Eye (tissue), 1 donor: ENCODE measurements around the gene NINL.
A peak's percentile ranks its signal among the peaks of the same experiment; 100 is the strongest.
"Not testable (repeated sequence)": the region's sequence is repeated elsewhere in the genome, so short reads cannot be mapped to it uniquely, and the experiment has no call there.

ENCODE experiments used
- DNase-seq: peaks from one replicate; pipeline ENCODE4 v3.0.0-alpha.2; 2015

Gene NINL

DNA sequence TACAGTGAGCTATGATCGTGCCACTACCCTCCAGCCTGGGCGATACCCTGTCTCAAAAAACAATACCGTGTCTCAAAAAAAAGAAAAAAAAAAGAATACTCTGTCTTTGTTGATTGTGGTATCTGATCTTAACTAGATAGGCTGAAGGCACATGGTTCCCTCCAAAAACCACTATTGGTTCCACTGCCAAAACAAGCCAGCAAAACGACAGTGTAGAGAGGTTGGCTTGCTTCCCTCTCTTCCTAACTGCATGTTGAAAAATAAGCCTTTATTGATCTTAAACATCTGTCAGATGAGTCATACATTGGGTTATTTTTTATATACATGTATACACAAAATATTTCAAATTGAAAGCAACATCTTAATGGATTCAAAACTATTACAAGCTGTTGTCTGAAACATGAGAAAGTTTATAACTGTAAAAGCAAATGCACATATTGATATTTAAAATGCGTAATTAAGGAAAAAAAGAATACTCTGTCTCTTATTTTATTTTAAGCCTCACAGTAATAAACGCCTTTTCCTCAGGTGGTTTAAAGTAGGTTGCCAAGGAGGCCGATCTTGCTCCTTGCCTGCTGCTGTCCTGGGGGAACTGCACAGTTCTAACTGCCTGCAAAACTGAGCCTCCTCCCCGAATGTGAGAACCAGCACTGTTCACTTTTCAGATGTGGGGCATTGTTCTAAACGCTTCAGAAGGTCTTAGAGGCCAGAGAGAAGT, 7.0 kb upstream of the NINL start:
- DNase-seq, result peak; percentile 20

DNA sequence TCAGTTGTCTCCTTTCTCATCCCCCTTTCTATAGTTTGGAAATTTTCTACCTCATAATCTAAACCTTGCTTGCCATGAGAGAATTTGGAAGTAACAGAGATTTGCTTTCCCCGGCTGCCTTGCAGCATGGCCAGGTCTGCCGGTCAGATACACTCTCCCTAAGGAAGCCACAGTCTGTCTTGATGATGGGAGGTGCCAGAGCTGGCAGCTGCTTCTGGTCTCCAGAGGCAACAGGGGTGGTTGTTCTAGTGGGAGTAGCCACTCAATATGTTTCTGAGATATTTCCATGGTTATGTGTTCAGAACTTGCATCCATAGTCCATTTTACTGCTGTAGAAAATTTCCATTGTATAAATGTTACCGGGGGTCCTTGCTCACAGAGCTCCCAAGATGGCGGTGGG, 5.4 kb upstream of the NINL start:
- DNase-seq, result not testable (repeated sequence)

DNA sequence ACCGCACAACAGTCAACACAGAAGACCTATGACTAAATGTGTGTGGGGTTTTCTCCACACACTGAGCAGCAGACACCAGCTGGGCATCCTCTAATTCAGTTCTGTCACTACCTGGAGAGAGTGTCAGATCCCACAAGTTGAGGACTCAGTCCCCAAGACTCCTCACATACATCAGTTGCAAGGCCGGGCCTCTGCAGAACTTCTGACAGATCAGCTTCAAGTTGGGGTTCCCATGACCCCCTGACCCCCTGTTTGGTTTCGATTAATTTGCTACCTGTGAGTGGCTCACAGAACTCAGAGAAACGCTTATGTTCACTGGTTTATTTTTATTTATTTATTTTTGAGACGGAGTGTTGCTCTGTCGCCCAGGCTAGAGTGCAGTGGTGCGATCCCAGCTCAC, 3.2 kb upstream of the NINL start:
- DNase-seq, result no peak

DNA sequence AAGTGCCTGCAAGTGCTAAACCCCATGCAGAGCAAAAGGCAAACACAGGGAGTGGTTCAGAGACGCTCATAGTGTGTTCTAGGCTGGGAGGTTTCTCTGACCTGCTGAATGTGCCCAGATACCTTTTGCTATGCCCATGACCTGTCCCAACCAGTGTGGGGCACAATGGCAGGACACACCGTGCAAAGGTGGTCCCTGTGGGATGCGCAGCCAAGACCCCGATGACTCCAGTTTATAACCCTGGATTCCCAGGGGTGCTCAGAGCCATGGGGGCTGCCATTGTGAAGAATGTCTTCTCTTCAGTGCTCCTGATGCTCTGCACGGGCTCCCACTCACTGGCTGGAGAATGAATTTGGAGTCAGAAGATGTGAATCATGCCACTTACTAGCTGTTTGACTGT, 2.2 kb upstream of the NINL start:
- no peak for DNase-seq

DNA sequence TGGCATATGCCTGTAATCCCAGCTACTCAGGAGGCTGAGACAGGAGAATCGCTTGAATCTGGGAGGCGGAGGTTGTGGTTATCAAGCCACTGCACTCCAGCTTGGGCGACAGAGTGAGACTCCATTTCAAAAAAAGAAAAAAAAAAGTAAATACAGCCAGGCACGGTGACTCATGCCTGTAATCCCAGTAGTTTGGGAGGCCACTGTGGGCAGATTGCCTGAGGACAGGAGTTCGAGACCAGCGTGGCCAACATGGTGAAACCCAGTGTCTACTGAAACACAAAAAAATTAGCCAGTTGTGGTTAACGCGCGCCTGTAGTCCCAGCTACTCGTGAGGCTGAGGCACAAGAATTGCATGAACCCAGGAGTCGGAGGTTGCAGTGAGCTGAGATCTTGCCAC, 1.5 kb upstream of the NINL start:
- no peak for DNase-seq

DNA sequence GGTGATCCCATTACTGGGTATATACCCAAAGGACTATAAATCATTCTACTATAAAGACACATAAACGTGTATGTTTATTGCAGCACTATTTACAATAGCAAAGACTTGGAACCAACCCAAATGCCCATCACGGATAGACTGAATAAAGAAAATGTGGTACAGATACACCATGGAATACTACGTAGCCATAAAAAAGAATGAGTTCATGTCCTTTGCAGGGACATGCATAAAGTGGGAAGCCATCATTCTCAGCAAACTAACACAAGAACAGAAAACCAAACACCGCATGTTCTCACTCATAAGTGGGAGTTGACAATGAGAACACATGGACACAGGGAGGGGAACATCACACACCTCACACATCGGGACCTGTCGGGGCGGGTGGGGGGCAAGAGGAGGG, 1.7 kb downstream of the NINL start:
- DNase-seq, result not testable (repeated sequence)

DNA sequence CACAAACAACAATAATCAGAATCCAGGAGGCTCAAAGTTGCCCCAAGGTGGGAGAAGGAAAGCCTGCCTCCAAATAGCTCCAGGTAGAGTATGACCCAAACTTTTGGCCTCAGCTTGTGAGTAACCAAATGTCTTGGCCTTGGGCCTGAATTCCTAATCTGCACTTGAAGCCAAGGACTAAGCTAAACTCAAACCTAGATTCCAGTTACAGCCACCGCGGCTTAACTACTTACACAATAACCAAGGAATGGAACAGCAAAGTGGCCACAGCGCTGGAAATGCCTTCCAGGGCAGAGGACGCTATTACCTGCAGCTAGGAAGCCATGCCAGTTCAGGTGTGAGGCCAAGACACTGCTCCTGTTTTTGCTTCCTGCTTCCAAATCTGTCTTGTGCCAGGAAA, 4.6 kb downstream of the NINL start:
- DNase-seq, result no peak

DNA sequence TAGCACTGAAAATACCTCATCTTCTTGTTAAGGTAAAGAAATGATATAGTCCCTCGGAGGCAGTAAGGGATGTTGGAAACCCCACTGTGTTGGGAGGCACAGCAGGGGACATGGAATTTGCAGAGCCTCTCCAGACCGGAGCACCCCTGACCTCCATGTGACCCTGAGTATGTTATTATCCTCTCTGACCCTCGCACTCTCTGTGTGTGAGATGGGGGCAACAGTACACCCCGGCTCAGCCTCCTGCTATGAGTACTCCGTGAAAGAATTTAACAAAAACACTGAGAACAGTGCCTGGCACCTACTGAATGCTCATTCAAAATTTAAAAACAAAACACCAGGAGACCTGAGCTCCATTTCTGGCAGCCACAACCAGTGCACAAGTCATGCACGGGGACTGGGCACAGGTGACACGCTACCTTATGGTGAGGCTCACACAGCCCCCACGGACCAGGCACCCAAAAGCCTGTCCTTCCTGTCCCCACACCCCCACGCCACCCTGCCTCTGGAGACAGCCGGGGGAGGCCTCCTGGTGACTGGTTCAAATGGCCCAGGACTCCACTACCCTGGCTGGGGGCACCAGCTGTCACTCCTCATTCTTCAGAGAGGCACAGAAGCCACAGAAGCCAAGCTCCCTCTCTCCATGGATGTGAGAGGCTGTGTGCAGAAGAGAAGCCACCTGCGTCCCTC, 6.1 kb downstream of the NINL start:
- peak; percentile 74 for DNase-seq

DNA sequence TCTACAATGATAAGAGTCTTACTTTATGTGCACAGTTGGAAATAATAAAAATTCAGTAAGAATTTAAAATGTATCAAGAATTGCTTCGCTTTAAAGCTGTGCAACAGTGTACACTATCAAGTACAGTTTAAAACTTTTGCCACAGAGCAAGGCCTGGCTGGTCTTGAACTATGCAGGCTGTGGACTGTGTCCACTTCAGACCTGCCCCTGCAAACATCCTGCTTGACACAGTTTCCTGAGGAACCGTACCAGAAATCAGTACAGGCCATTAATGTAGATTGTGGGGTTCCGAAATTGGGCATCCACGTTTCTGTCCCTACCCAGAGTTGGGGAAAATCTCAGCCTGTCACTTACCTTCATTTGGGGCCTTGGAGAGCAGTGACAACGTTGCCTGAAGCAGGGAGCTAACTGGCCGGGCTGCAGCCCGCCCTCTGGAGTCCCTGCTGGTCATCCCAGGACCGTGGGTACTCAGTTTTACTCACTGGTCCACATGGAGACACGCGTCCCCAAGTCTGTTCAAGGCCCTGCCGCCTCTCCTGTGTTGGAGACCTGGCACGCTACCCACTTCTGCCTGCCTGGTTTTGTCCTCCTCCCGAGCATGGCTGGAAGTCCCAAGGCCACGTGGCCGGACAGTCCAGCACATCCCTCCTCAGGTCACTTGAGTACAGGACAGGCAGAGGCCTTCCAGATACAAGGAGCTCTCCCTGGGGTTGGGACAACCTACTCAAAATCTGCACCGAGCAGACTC, 8.4 kb downstream of the NINL start:
- no peak for DNase-seq

DNA sequence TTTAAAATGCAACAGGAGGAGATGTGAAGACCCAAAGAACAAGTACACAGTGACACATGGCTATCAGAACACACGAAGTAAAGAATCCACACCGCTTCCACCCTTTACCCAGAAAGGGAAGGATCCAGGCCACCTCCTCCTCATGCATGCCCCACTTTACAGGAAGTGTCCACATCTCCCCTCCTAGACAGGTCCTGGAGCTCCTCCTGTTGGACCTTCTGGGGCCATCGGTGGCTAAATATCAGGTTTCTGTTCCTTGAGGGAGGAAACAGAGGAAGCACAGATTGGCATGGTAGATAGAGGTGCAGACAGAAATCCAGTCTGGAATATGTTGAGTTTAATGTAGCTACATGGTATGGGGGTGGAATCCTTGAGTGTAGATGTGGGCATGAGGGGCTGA, 10.9 kb downstream of the NINL start:
- DNase-seq, result no peak

DNA sequence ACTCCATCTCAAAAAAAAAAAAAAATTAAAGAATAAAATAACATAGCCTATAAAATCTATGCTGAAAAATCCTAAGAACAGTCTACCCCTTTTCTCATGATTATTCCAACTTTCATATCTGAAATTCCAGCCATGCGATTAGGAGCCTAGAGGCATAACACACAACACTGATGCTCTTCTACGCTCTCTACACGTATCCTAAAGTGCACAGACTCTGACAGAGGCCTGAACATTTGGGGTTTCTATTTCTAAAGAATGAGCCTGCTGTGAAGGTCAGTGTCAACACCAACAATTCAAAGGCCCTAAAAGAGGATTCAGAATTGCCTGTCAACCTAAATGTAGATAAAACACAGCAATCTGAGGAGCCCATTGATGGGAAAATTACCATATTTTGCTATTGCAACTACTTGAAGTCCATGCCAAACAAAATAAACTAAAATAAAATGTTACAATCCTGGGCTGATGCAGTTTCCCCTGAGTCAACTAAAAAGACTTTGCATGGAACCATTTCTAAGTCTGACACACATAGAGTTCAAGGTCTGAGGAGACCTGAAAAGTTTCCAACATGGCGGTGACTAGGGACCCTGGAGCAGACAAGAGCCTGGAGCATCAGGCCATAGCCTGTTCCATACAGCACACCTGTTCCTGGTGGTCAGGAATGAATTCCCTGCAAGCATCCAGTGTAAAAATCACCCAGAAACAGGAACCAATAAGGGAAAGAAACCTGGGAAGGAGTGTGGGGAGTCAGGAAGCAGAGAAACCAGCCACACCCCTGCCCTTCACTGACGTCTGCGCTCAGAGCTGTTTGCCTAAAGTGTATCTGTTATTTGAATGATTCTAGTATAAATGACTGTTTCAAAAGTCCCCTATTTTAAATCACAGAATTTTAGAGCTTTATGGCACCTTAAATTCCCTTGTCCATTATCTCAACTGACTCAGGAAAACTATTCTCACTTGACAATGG, 11.8 kb downstream of the NINL start:
- no peak for DNase-seq

DNA sequence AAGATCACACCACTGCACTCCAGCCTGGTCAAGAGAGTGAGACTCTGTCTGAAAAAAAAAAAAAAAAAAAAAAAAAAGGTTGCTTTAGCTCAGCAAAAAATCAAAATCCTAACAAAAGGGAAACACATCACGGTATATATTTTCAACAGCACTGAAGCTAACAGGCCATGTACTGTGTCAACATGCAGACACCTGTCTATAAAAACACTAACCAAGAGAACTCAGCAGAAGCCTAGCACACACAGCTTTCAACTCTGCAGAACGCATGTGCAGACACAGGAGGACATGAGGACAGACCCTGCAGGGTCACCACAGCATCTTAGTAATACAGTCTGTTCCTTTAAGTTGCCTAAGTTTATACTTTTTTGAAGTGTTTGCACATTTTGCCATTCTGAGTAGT, 13.5 kb downstream of the NINL start:
- no peak for DNase-seq

DNA sequence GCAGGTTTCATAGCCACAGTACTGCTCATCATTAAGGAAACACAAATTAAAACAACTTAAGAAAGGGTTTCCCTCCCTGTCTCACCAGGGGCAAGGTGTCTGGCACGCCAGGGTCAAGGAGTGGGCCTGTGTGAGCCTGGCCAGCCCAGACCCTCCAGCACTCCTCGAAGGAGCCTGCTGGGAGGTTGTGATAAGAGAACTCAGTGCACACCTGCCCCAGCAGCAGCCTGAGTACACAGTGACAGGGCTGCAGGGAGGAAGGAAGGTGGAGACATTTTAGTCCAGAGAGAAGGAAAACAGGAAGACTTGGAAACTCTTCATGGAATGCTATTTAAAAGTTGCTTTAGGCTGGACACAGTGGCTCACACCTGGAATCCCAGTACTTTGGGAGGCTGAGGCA, 14.1 kb downstream of the NINL start:
- DNase-seq, result no peak

DNA sequence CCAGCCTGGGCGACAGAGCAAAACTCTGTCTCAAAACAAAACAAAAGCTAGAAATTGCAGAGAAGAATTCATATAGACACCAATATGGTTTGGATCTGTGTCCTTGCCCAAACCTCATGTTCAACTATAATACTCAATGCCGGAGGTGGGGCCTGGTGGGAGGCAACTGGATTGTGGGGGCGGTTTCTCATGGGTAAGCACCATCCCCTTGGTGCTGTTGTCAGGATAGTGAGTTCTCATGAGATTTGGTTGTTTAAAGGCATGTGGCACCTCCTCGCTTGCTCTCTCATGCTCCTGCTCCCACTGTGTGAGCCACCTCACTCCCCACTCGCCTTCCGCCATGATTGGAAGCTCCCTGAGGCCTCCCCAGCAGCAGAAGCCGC, 15.2 kb downstream of the NINL start:
- DNase-seq, result no peak

DNA sequence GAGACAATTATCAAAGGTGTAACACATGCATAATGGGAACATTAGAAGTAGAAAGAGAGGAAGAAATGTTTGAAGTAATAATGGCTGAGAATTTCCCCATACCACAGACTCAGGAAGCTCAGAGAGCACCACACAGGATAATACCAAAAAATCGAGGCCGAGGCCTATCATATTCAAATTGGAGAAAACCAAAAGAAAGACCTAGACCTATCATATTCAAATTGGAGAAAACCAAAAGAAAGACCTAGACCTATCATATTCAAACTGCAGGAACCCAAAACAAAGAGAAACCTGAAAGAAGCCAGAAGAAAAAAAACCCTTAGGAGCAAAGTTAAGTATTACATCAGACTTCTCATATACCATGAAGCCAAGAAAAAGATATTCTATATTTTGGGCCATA, 18.0 kb downstream of the NINL start:
- DNase-seq, result no peak

DNA sequence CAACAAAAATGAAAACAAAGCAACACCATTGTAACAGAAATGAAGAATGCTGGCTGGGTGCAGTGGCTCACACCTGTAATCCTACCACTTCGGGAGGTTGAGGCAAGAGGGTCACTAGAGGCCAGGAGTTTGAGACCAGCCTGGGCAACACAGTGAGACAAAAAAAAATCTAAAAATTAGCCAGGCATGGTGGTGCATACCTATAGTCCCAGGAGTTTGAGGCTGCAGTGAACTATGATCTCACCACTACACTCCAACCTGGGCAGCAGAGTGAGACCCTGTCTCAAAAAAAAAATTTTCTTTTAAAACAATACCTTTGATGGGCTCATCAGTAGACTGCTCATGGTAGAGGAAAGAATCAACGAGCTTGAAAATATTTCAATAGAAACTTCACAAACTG, 18.5 kb downstream of the NINL start:
- DNase-seq, result no peak

DNA sequence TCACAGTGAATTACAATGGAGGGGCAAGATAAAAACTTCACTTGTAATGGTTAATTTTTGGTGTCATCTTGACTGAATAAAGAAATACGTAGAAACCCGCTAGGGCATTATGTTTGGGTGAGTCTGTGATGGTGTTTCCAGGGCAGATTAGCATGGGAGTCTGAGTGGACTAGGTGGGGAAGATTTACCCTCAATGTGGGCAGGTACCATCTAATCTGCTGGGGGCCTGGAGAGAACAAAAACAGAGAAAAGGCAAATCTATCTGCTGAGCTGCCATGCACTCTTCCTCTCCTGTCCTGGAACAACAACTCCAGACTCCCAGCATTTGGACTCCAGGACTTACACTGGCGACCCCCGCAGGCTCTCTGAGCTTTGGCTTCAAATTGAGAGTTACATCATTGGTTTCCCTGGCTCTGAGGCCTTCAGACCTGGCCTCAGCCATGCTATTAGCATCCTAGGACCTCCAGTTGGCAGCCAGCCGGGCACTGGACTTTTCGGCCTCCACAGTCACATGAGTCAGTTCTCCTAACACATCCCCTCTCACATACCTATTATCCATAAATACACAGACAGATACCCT, 19.7 kb downstream of the NINL start:
- DNase-seq, result no peak

DNA sequence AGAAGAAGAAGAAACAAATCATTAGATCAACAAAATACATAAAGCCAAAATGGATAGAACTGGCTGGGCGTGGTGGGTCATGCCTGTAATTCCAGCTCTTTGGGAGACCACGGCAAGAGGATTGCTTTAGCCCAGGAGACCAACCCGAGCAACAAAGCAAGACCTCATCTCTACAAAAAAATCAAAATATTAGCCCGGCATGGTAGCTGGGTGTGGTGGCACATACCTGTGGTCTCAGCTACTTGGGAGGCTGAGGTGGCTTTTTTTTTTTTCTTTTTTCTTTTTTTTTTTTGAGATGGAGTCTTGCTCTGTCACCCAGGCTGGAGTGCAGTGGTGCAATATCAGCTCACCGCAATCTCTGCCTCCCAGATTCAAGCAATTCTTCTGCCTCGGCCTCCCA, 21.5 kb downstream of the NINL start:
- DNase-seq, result no peak

DNA sequence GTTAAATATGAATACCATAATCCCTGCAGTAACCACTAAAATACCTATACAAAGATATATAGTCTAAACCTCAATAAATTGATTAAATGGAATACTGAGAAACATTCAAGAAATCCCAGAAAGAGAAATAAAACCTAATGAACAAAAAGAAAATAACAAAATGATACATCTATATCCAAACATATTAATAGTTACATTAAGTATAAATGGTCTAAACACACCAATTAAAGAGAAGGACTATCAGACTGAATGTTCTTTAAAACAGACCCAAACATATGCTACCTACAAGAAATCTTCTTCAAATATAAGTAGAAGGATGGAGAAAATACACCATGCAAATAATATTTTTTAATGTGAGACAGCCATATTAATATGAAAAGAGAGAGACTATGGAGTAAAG, 22.0 kb downstream of the NINL start:
- no peak for DNase-seq

DNA sequence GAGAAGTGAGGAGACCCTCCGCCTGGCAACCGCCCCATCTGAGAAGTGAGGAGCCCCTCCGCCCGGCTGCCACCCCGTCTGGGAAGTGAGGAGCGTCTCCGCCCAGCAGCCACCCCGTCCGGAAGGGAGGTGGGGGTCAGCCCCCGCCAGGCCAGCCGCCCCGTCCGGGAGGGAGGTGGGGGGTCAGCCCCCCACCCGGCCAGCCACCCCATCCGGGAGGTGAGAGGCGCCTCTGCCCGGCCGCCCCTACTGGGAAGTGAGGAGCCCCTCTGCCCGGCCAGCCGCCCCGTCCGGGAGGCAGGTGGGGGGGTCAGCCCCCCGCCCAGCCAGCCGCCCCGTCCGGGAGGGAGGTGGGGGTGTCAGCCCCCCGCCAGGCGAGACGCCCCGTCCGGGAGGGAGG, 23.6 kb downstream of the NINL start:
- not testable (repeated sequence) for DNase-seq

DNA sequence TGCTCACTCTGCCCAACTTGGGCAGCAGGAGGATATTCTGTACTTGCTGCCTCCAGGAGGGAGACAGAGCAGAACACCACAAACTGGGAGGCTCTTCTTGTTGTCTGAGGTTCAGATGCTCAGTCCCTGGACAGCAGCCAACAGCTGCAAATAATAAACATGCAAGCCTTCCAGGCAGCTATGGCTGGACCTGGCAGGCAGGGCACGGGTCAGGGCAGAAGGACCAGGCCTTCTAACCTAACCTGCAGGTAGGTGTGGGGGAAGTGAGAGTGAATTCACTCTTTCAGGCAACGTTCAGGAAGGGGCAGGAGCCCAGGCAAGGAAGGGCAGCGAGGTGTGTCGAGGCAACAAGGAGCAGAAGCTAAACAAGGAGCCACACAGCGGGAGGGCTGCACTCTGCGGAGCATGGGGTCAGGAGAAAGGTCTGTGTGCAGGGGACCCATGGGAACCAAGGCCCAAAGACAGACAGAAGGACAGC, 31.5 kb downstream of the NINL start:
- peak; percentile 40 for DNase-seq

DNA sequence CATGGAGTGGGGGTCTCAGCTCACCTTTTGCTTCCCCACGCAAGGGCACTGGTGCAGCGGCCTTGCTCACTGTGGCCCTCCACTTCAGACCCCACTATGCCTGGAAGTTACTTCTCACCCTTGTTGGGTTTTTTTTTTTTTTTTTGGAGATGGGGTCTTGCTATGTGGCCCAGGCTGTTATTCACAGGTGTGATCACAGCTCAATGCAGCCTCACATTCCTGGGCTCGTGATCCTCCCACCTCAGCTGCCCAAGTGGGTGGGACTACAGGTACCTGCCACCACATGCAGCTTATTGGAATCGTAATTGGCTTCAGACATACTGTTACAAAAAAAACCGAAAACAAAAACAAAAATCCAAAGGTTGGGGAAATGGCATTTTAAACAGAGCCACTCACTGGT, 32.4 kb downstream of the NINL start:
- no peak for DNase-seq
